ENCODE data around the gene PRIMPOL. TPM values are rescaled to one million over a fixed set of nuclear protein-coding genes. Genes with fewer than 3 reads are reported as not detected.
"Not testable (repeated sequence)": the region's sequence is repeated elsewhere in the genome, so short reads cannot be mapped to it uniquely, and the experiment has no call there.

PRIMPOL gene
- total RNA-seq, 1 donor from 2014 or later, result 10.1 TPM

GRCh38 chr4:184636897-184637296, 12.6 kb upstream of the PRIMPOL start:
- DNase-seq (ENCODE audit: low read depth in 2 of 2), result no peak

GRCh38 chr4:184641022-184641421, 8.5 kb upstream of the PRIMPOL start:
- DNase-seq (ENCODE audit: low read depth in 2 of 2), result no peak

- DNase-seq (ENCODE audit: low read depth in 2 of 2), result no peak
Observed at GRCh38 chr4:184641451-184641850, 8.1 kb upstream of the PRIMPOL start.

GRCh38 chr4:184643731-184644130, 5.8 kb upstream of the PRIMPOL start:
- no peak for DNase-seq (ENCODE audit: low read depth in 2 of 2)

- DNase-seq (ENCODE audit: low read depth in 2 of 2), result peak in 1 of 2 donors; percentile 41
Observed at GRCh38 chr4:184644553-184645307, 4.8 kb upstream of the PRIMPOL start.

GRCh38 chr4:184645904-184646610, 3.5 kb upstream of the PRIMPOL start:
- DNase-seq (ENCODE audit: low read depth in 2 of 2), result peak; percentile 37 to 50

GRCh38 chr4:184647266-184648053, 2.1 kb upstream of the PRIMPOL start:
- DNase-seq (ENCODE audit: low read depth in 2 of 2), result peak in 1 of 2 donors; percentile 63

GRCh38 chr4:184648054-184648312, 1.6 kb upstream of the PRIMPOL start:
- no peak for DNase-seq (ENCODE audit: low read depth in 2 of 2)

GRCh38 chr4:184648313-184649025, 1.1 kb upstream of the PRIMPOL start:
- peak; percentile 70 to 74 for DNase-seq (ENCODE audit: low read depth in 2 of 2)

- DNase-seq (ENCODE audit: low read depth in 2 of 2), result peak; percentile 47 to 70
Observed at GRCh38 chr4:184649971-184650855, 675 bp downstream of the PRIMPOL start.

- DNase-seq (ENCODE audit: low read depth in 2 of 2), result no peak
Observed at GRCh38 chr4:184651899-184652298, 2.4 kb downstream of the PRIMPOL start.

- not testable (repeated sequence) for DNase-seq (ENCODE audit: low read depth in 2 of 2)
Observed at GRCh38 chr4:184652681-184653080, 3.1 kb downstream of the PRIMPOL start.

GRCh38 chr4:184653650-184654049, 4.1 kb downstream of the PRIMPOL start:
- no peak for DNase-seq (ENCODE audit: low read depth in 2 of 2)

GRCh38 chr4:184655889-184656869, 6.6 kb downstream of the PRIMPOL start:
- DNase-seq (ENCODE audit: low read depth in 2 of 2), result no peak

- DNase-seq (ENCODE audit: low read depth in 2 of 2), result no peak
Observed at GRCh38 chr4:184657144-184657543, 7.6 kb downstream of the PRIMPOL start.

- DNase-seq (ENCODE audit: low read depth in 2 of 2), result not testable (repeated sequence)
Observed at GRCh38 chr4:184657820-184658219, 8.3 kb downstream of the PRIMPOL start.

GRCh38 chr4:184660978-184661377, 11.4 kb downstream of the PRIMPOL start:
- no peak for DNase-seq (ENCODE audit: low read depth in 2 of 2)

GRCh38 chr4:184662236-184662635, 12.7 kb downstream of the PRIMPOL start:
- DNase-seq (ENCODE audit: low read depth in 2 of 2), result no peak

- no peak for DNase-seq (ENCODE audit: low read depth in 2 of 2)
Observed at GRCh38 chr4:184664445-184665210, 15.1 kb downstream of the PRIMPOL start.

Measured in lung microvascular endothelial cell (primary cell).